Activated CD4-positive, alpha-beta memory T cell treated with anti-CD3 and anti-CD28 coated beads for 36 hours (primary cell): ENCODE data around the gene ITGB1BP1. TPM values are rescaled to one million over a fixed set of nuclear protein-coding genes. Genes with fewer than 3 reads are reported as not detected.
A peak's percentile ranks its signal among the peaks of the same experiment; 100 is the strongest.

Source experiments
- CTCF ChIA-PET: fragments of 350-600 bp; sonication (Branson Sonifier 250); formaldehyde crosslinking; loops from one replicate; lab custom pipeline; 2021; ENCODE audit warnings: antibody characterized with exemption, inconsistent platforms; lab: Charles Lee
- POLR2A ChIA-PET: fragments of 350-600 bp; sonication (Branson Sonifier 250); formaldehyde crosslinking; loops from one replicate; lab custom pipeline; 2021; ENCODE audit warnings: antibody characterized with exemption; lab: Charles Lee
- DNase-seq: peaks from one replicate; pipeline ENCODE4 v3.0.0-alpha.2; 2020
- H3K27ac Mint-ChIP-seq: one replicate; pipeline ENCODE4 v1.8.0; 2021; ENCODE audit warnings: mixed read lengths
- H3K27me3 Mint-ChIP-seq: one replicate; pipeline ENCODE4 v1.8.0; 2021; ENCODE audit warnings: mixed read lengths
- H3K36me3 Mint-ChIP-seq: one replicate; pipeline ENCODE4 v1.8.0; 2021; ENCODE audit warnings: mixed read lengths
- H3K4me1 Mint-ChIP-seq: one replicate; pipeline ENCODE4 v1.8.0; 2021; ENCODE audit warnings: low read depth, mixed read lengths
- H3K4me3 Mint-ChIP-seq: one replicate; pipeline ENCODE4 v1.8.0; 2021; ENCODE audit warnings: mild to moderate bottlenecking, mixed read lengths
- H3K9me3 Mint-ChIP-seq: one replicate; pipeline ENCODE4 v1.8.0; 2021; ENCODE audit warnings: mixed read lengths
- intact Hi-C: fragments of 100-400 bp; cut with micrococcal nuclease; formaldehyde crosslinking; loops from one replicate; pipeline ENCODE4 v1.15.1; 2023
- total RNA-seq, 2 experiments: library from RNA; stranded (reverse); gene quantifications; one replicate each; pipeline ENCODE4 v1.2.3, GENCODE V29; 2021

ITGB1BP1 gene
- total RNA-seq, 2 experiments from 2014 or later, result 136 to 142 TPM

GRCh38 chr2:9422321-9423099, 818 bp downstream of the ITGB1BP1 start:
- Mint-ChIP-seq H3K36me3 (peaks cover 19% of the 10 kb centered on the region), H3K27me3 (no peaks in the 10 kb centered on the region), H3K4me1 (peaks cover 41% of the 10 kb centered on the region), H3K27ac (peak overlapping the region; percentile 88), H3K9me3 (no peaks in the 10 kb centered on the region), H3K4me3 (peak overlapping the region; percentile 87)
- POLR2A ChIA-PET, result interaction anchor here (0.5 to 1.4 kb wide), 8 partner anchors 8 to 348 kb away, joined by 3 to 8 read pairs (median 4); partner anchors contain the start of genes ADAM17 and YWHAQ
- CTCF ChIA-PET, result interaction anchor here (0.6 to 1.9 kb wide), 4 partner anchors 8 to 134 kb away, joined by 3 to 6 read pairs (median 3); partner anchors contain the start of gene ADAM17
- peak; percentile 73 for DNase-seq
- intact Hi-C loops, result loop anchor here (1.0 to 10.0 kb wide), 8 partner anchors 52 to 622 kb away; partner anchors contain the start of genes IAH1, KLF11 and YWHAQ

- Mint-ChIP-seq H3K4me3 (peak overlapping the region; percentile 4), H3K9me3 (no peaks in the 10 kb centered on the region), H3K4me1 (peaks cover 56% of the 10 kb centered on the region), H3K36me3 (peaks cover 25% of the 10 kb centered on the region), H3K27ac (no peak overlapping the region), H3K27me3 (no peaks in the 10 kb centered on the region)
- no peak for DNase-seq
- intact Hi-C loops, result loop anchor here (5.0 to 10.0 kb wide), 4 partner anchors 276 to 624 kb away; partner anchors contain the start of gene KLF11
- POLR2A ChIA-PET, result no interaction called here
- CTCF ChIA-PET, result no interaction called here
Observed at GRCh38 chr2:9420495-9420894, 2.8 kb downstream of the ITGB1BP1 start.

- ChIA-PET POLR2A (interaction anchor here (1.1 kb wide), 1 partner anchor 49 kb away, joined by 3 read pairs; no protein-coding TSS in a partner anchor), CTCF (interaction anchor here (0.6 kb wide), 1 partner anchor 164 kb away, joined by 3 read pairs; no protein-coding TSS in a partner anchor)
- Mint-ChIP-seq H3K27me3 (no peaks in the 10 kb centered on the region), H3K36me3 (peaks cover 27% of the 10 kb centered on the region), H3K4me1 (peaks cover 56% of the 10 kb centered on the region), H3K27ac (peak overlapping the region; percentile 68), H3K9me3 (no peaks in the 10 kb centered on the region), H3K4me3 (no peak overlapping the region)
- intact Hi-C loops, result loop anchor here (1.0 kb wide), 1 partner anchor 11 kb away; no protein-coding TSS in a partner anchor
- no peak for DNase-seq
Observed at GRCh38 chr2:9419541-9419940, 3.8 kb downstream of the ITGB1BP1 start.

- ChIA-PET POLR2A (interaction anchor here (1.1 kb wide), 1 partner anchor 48 kb away, joined by 3 read pairs; no protein-coding TSS in a partner anchor), CTCF (interaction anchor here (0.6 kb wide), 1 partner anchor 70 kb away, joined by 3 read pairs; no protein-coding TSS in a partner anchor)
- no peak overlapping the region for H3K4me3 Mint-ChIP-seq
- no peak overlapping the region for H3K27ac Mint-ChIP-seq
- no peak for DNase-seq
- intact Hi-C loops, result loop anchor here (1.0 kb wide), 1 partner anchor 12 kb away; no protein-coding TSS in a partner anchor
- no peaks in the 10 kb centered on the region for H3K27me3 Mint-ChIP-seq
- H3K9me3 Mint-ChIP-seq, result no peaks in the 10 kb centered on the region
- H3K4me1 Mint-ChIP-seq, result peaks cover 62% of the 10 kb centered on the region
- peaks cover 35% of the 10 kb centered on the region for H3K36me3 Mint-ChIP-seq
Observed at GRCh38 chr2:9418746-9419145, 4.6 kb downstream of the ITGB1BP1 start.

- Mint-ChIP-seq H3K9me3 (no peaks in the 10 kb centered on the region), H3K36me3 (peaks cover 37% of the 10 kb centered on the region), H3K4me1 (peaks cover 62% of the 10 kb centered on the region), H3K27ac (no peak overlapping the region), H3K4me3 (no peak overlapping the region), H3K27me3 (no peaks in the 10 kb centered on the region)
- POLR2A ChIA-PET, result no interaction called here
- CTCF ChIA-PET, result interaction anchor here (0.9 kb wide), 1 partner anchor 9 kb away, joined by 4 read pairs; no protein-coding TSS in a partner anchor
- intact Hi-C loops, result no loop called here
- no peak for DNase-seq
Observed at GRCh38 chr2:9417725-9418124, 5.6 kb downstream of the ITGB1BP1 start.

GRCh38 chr2:9416962-9417316, 6.4 kb downstream of the ITGB1BP1 start:
- Mint-ChIP-seq H3K4me3 (no peak overlapping the region), H3K27ac (no peak overlapping the region), H3K9me3 (no peaks in the 10 kb centered on the region), H3K27me3 (no peaks in the 10 kb centered on the region), H3K36me3 (peaks cover 37% of the 10 kb centered on the region), H3K4me1 (peaks cover 55% of the 10 kb centered on the region)
- POLR2A ChIA-PET, result no interaction called here
- CTCF ChIA-PET, result no interaction called here
- no peak for DNase-seq
- intact Hi-C loops, result no loop called here

- intact Hi-C loops, result no loop called here
- ChIA-PET CTCF (no interaction called here), POLR2A (no interaction called here)
- no peaks in the 10 kb centered on the region for H3K9me3 Mint-ChIP-seq
- no peak overlapping the region for H3K27ac Mint-ChIP-seq
- H3K36me3 Mint-ChIP-seq, result peaks cover 35% of the 10 kb centered on the region
- no peaks in the 10 kb centered on the region for H3K27me3 Mint-ChIP-seq
- no peak for DNase-seq
- H3K4me1 Mint-ChIP-seq, result peaks cover 51% of the 10 kb centered on the region
- no peak overlapping the region for H3K4me3 Mint-ChIP-seq
Observed at GRCh38 chr2:9416267-9416961, 6.9 kb downstream of the ITGB1BP1 start.

GRCh38 chr2:9415516-9416169, 7.7 kb downstream of the ITGB1BP1 start:
- Mint-ChIP-seq H3K9me3 (no peaks in the 10 kb centered on the region), H3K4me3 (no peak overlapping the region), H3K27ac (no peak overlapping the region), H3K4me1 (peaks cover 50% of the 10 kb centered on the region), H3K27me3 (no peaks in the 10 kb centered on the region), H3K36me3 (peaks cover 38% of the 10 kb centered on the region)
- CTCF ChIA-PET, result no interaction called here
- intact Hi-C loops, result no loop called here
- no peak for DNase-seq
- POLR2A ChIA-PET, result no interaction called here

- CTCF ChIA-PET, result interaction anchor here (0.6 kb wide), 1 partner anchor 507 kb away, joined by 3 read pairs; no protein-coding TSS in a partner anchor
- no peaks in the 10 kb centered on the region for H3K9me3 Mint-ChIP-seq
- H3K4me1 Mint-ChIP-seq, result peaks cover 24% of the 10 kb centered on the region
- H3K4me3 Mint-ChIP-seq, result no peak overlapping the region
- H3K36me3 Mint-ChIP-seq, result peaks cover 36% of the 10 kb centered on the region
- no peak for DNase-seq
- H3K27me3 Mint-ChIP-seq, result no peaks in the 10 kb centered on the region
- no peak overlapping the region for H3K27ac Mint-ChIP-seq
- POLR2A ChIA-PET, result interaction anchor here (0.5 kb wide), 1 partner anchor 120 kb away, joined by 3 read pairs; no protein-coding TSS in a partner anchor
- intact Hi-C loops, result no loop called here
Observed at GRCh38 chr2:9412781-9413180, 10.5 kb downstream of the ITGB1BP1 start.

GRCh38 chr2:9410108-9410507, 13.2 kb downstream of the ITGB1BP1 start:
- H3K36me3 Mint-ChIP-seq, result peaks cover 33% of the 10 kb centered on the region
- H3K4me3 Mint-ChIP-seq, result no peak overlapping the region
- no peaks in the 10 kb centered on the region for H3K9me3 Mint-ChIP-seq
- no peak for DNase-seq
- H3K27me3 Mint-ChIP-seq, result no peaks in the 10 kb centered on the region
- POLR2A ChIA-PET, result no interaction called here
- intact Hi-C loops, result no loop called here
- no peak overlapping the region for H3K27ac Mint-ChIP-seq
- CTCF ChIA-PET, result no interaction called here
- H3K4me1 Mint-ChIP-seq, result peaks cover 7% of the 10 kb centered on the region

- Mint-ChIP-seq H3K27ac (no peak overlapping the region), H3K4me1 (peaks cover 2% of the 10 kb centered on the region), H3K36me3 (peaks cover 23% of the 10 kb centered on the region), H3K27me3 (no peaks in the 10 kb centered on the region), H3K4me3 (no peak overlapping the region), H3K9me3 (no peaks in the 10 kb centered on the region)
- CTCF ChIA-PET, result no interaction called here
- intact Hi-C loops, result no loop called here
- no peak for DNase-seq
- POLR2A ChIA-PET, result no interaction called here
Observed at GRCh38 chr2:9408641-9409151, 14.6 kb downstream of the ITGB1BP1 start.
